Measurements from ENCODE around the gene KRT13.

Gene KRT13

GRCh38 chr17:41512546-41513167, 7.2 kb upstream of the KRT13 start:
- TF ChIP-seq, protein P1, sequence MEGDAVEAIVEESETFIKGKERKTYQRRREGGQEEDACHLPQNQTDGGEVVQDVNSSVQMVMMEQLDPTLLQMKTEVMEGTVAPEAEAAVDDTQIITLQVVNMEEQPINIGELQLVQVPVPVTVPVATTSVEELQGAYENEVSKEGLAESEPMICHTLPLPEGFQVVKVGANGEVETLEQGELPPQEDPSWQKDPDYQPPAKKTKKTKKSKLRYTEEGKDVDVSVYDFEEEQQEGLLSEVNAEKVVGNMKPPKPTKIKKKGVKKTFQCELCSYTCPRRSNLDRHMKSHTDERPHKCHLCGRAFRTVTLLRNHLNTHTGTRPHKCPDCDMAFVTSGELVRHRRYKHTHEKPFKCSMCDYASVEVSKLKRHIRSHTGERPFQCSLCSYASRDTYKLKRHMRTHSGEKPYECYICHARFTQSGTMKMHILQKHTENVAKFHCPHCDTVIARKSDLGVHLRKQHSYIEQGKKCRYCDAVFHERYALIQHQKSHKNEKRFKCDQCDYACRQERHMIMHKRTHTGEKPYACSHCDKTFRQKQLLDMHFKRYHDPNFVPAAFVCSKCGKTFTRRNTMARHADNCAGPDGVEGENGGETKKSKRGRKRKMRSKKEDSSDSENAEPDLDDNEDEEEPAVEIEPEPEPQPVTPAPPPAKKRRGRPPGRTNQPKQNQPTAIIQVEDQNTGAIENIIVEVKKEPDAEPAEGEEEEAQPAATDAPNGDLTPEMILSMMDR (IDR thresholded peaks at IDR 0.05; ENCODE audit: extremely low read depth, missing control alignments): no peak
- DNase-seq (ENCODE audit: low spot score): no peak

DNA sequence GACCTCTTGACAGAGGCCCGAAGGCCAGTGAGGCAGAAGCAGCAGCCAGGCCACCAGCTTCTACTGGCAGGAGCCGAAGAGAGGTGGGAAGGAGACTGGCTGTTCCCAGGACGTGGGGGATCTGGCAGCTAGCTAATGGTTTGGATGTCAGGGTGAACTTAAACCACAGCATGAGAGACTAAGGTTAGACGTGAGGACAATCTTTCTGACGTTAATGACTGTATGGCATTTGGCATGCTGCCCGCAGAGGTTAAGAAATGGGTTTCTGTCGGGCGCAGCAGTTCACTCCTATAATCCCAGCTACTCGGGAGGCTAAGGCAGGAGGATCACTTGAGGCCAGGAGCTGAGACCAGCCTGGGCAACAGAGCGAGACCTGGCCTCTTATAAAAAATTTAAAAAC, 6.3 kb upstream of the KRT13 start:
- TF ChIP-seq, protein P1 (IDR thresholded peaks at IDR 0.05; ENCODE audit: extremely low read depth, missing control alignments): no peak

DNA sequence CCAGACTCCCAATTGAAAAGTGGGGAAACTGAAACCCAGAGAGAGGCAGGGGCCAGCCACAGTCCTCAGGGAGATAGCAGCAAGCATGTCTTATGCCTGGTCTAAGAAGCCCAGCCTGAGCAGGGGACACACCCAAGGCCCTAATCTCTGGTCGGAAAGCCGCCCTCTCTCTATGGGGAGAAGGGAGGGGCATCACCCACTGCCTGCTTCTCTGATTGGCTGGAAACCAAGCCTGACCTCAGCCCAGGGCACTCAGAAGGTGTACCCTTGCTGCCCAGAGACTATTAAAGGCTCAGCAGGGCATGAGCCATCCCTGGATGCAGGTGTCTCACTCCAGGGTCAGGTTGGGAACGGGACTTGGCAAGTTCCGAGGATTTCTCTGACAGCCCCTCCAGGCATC, 5.7 kb upstream of the KRT13 start:
- DNase-seq (ENCODE audit: low spot score): no peak

More for the DNA sequence above, 6.3 kb upstream of the KRT13 start:
- no peak for DNase-seq (ENCODE audit: low spot score)

GRCh38 chr17:41510251-41511065, 5.0 kb upstream of the KRT13 start:
- no peak for DNase-seq (ENCODE audit: low spot score)
- TF ChIP-seq, protein P1 (IDR thresholded peaks at IDR 0.05; ENCODE audit: extremely low read depth, missing control alignments): no peak

More for the DNA sequence above, 5.7 kb upstream of the KRT13 start:
- TF ChIP-seq, protein P1 (IDR thresholded peaks at IDR 0.05; ENCODE audit: extremely low read depth, missing control alignments): no peak

GRCh38 chr17:41507315-41507880, 2.0 kb upstream of the KRT13 start:
- no peak for DNase-seq (ENCODE audit: low spot score)
- TF ChIP-seq, protein P1 (IDR thresholded peaks at IDR 0.05; ENCODE audit: extremely low read depth, missing control alignments): no peak

- TF ChIP-seq, protein P1 (IDR thresholded peaks at IDR 0.05; ENCODE audit: extremely low read depth, missing control alignments): no peak
- no peak for DNase-seq (ENCODE audit: low spot score)
These were observed 676 bp upstream of the KRT13 start for GRCh38 chr17:41505809-41506767.
